ENCODE measurements around the gene PLCB1.

DNA sequence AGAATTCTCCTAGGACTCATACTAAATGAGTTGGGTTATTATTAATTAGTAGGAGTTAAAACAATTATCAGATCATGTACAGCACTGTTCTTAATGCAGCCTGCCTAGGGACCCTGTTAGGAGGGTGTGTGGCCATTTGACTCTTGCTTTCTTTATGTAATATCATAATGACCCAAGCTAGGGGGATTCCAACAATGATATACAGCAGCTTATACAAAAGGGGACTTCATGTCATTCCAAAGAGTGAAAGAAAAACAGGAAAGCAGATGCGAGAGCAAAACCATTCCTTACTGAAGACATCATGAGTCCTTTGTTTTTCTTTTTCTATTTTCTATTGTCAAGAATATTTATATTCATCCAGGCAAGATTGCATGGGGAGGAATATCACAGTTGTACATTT, 455.2 kb downstream of the PLCB1 start:
- TF ChIP-seq CTCF (IDR thresholded peaks at IDR 0.05; ENCODE audit: low read depth, low read length, poor library complexity, severe bottlenecking) = no peak
- TF ChIP-seq EZH2phosphoT487 (IDR thresholded peaks at IDR 0.05; ENCODE audit: borderline replicate concordance, low read length) = no peak
